GM15510 (cell line): ENCODE data around the gene PDE10A.

Source experiments
- POLR2A ChIP-seq: IDR thresholded peaks from 3 replicates; pipeline ENCODE4 v1.6.1; 2011; ENCODE audit warnings: borderline replicate concordance; ENCODE audit not compliant: insufficient read length; ENCODE audit errors: extremely low read depth

PDE10A gene

GRCh38 chr6:165689699-165690098, 26.7 kb upstream of the PDE10A start:
- TF ChIP-seq POLR2A: no peak

GRCh38 chr6:165686596-165687365, 23.7 kb upstream of the PDE10A start:
- no peak for TF ChIP-seq POLR2A

GRCh38 chr6:165685302-165685701, 22.3 kb upstream of the PDE10A start:
- no peak for TF ChIP-seq POLR2A

- no peak for TF ChIP-seq POLR2A
Observed at GRCh38 chr6:165684333-165684732, 21.3 kb upstream of the PDE10A start.

- no peak for TF ChIP-seq POLR2A
Observed at GRCh38 chr6:165680975-165681374, 17.9 kb upstream of the PDE10A start.

- TF ChIP-seq POLR2A: no peak
Observed at GRCh38 chr6:165679326-165679725, 16.3 kb upstream of the PDE10A start.

- no peak for TF ChIP-seq POLR2A
Observed at GRCh38 chr6:165678904-165679303, 15.9 kb upstream of the PDE10A start.

GRCh38 chr6:165678429-165678828, 15.4 kb upstream of the PDE10A start:
- no peak for TF ChIP-seq POLR2A

- no peak for TF ChIP-seq POLR2A
Observed at GRCh38 chr6:165677091-165677490, 14.1 kb upstream of the PDE10A start.

GRCh38 chr6:165676435-165677068, 13.5 kb upstream of the PDE10A start:
- no peak for TF ChIP-seq POLR2A

GRCh38 chr6:165675120-165675519, 12.1 kb upstream of the PDE10A start:
- TF ChIP-seq POLR2A: no peak

- no peak for TF ChIP-seq POLR2A
Observed at GRCh38 chr6:165674155-165675029, 11.4 kb upstream of the PDE10A start.

GRCh38 chr6:165671222-165671768, 8.3 kb upstream of the PDE10A start:
- TF ChIP-seq POLR2A: no peak

GRCh38 chr6:165668951-165669350, 5.9 kb upstream of the PDE10A start:
- no peak for TF ChIP-seq POLR2A

GRCh38 chr6:165665384-165665672, 2.3 kb upstream of the PDE10A start:
- TF ChIP-seq POLR2A: no peak
